NCI-H146 (cell line): ENCODE data around the gene LRP5.
A peak's percentile ranks its signal among the peaks of the same experiment; 100 is the strongest.
"Not testable (repeated sequence)": the region's sequence is repeated elsewhere in the genome, so short reads cannot be mapped to it uniquely, and the experiment has no call there.

Experiments
- DNase-seq: peaks from one replicate; lab custom pipeline; 2025; lab: John Stamatoyannopoulos, UW

Gene LRP5

GRCh38 chr11:68329536-68329935 is 17.1 kb downstream of the LRP5 start:
- no peak for DNase-seq

GRCh38 chr11:68329978-68330699 is 17.7 kb downstream of the LRP5 start:
- no peak for DNase-seq

GRCh38 chr11:68330700-68331337 is 18.4 kb downstream of the LRP5 start:
- no peak for DNase-seq

- DNase-seq = no peak
These were observed 19.1 kb downstream of the LRP5 start for GRCh38 chr11:68331338-68331947.

- no peak for DNase-seq
These were observed 19.8 kb downstream of the LRP5 start for GRCh38 chr11:68332186-68332585.

GRCh38 chr11:68333173-68333572 is 20.8 kb downstream of the LRP5 start:
- no peak for DNase-seq

- DNase-seq = no peak
These were observed 22.5 kb downstream of the LRP5 start for GRCh38 chr11:68334923-68335322.

GRCh38 chr11:68335683-68336082 is 23.3 kb downstream of the LRP5 start:
- no peak for DNase-seq

- DNase-seq = no peak
These were observed 24.3 kb downstream of the LRP5 start for GRCh38 chr11:68336716-68337115.

- DNase-seq = no peak
These were observed 25.0 kb downstream of the LRP5 start for GRCh38 chr11:68337399-68337835.

- no peak for DNase-seq
These were observed 25.8 kb downstream of the LRP5 start for GRCh38 chr11:68338051-68338780.

GRCh38 chr11:68340003-68340767 is 27.8 kb downstream of the LRP5 start:
- no peak for DNase-seq

GRCh38 chr11:68340784-68341556 is 28.6 kb downstream of the LRP5 start:
- peak; percentile 67 for DNase-seq

GRCh38 chr11:68341557-68342458 is 29.4 kb downstream of the LRP5 start:
- no peak for DNase-seq

GRCh38 chr11:68342459-68343158 is 30.2 kb downstream of the LRP5 start:
- DNase-seq = peak; percentile 21

- DNase-seq = peak; percentile 39
These were observed 31.4 kb downstream of the LRP5 start for GRCh38 chr11:68343761-68344256.

GRCh38 chr11:68344821-68345220 is 32.4 kb downstream of the LRP5 start:
- not testable (repeated sequence) for DNase-seq

- DNase-seq = no peak
These were observed 33.5 kb downstream of the LRP5 start for GRCh38 chr11:68345776-68346461.

- DNase-seq = no peak
These were observed 34.0 kb downstream of the LRP5 start for GRCh38 chr11:68346462-68346790.
